NCI-H187 (cell line): ENCODE results near the gene FGF16.
"Not testable (repeated sequence)": the region's sequence is repeated elsewhere in the genome, so short reads cannot be mapped to it uniquely, and the experiment has no call there.

ENCODE experiments used
- DNase-seq, 2 experiments: peaks; one replicate each; lab custom pipeline; 2025; lab: John Stamatoyannopoulos, UW

The FGF16 gene

GRCh38 chrX:77446908-77447652 lies at the start of gene FGF16:
TSS of gene FGF16 (plus strand) at chrX:77447389. CDS start at chrX:77447675, 286 bp downstream.
- DNase-seq: no peak

- no peak for DNase-seq
These were observed 48.7 kb upstream of the FGF16 start for GRCh38 chrX:77398330-77398954.

DNA sequence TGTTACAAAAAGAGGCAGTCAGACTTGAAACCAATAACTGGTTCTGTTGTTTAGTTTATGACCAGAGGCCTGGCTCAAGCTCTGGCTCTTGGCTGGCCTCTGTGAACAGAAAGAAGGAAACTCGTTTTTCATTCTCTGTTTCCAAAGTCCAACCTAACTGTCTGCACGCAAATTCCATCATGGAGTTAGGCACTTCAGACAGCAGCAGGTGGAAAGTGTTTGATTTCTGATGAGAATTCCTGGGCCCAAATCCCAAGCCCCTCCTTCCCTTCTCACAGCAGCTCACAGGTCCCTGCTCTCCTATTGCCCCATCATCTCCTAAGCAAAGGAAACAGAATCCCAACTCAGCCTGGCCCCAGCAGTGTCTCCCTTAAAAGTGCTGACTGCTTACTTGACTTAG lies 42.8 kb upstream of the FGF16 start:
- DNase-seq: no peak

DNA sequence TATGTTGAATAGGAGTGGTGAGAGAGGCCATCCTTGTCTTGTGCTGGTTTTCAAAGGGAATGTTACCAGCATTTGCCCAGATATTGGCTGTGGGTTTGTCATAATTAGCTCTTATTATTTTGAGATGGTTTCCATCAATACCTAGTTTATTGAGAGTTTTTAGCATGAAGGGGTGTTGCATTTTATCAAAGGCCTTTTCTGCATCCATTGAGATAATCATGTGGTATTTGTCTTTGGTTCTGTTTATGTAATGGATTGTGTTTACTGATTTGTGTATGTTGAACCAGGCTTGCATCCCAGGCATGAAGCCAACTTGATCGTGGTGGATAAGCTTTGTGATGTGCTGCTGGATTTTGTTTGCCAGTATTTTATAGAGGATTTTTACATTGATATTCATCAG lies 39.4 kb upstream of the FGF16 start:
- DNase-seq: not testable (repeated sequence)

DNA sequence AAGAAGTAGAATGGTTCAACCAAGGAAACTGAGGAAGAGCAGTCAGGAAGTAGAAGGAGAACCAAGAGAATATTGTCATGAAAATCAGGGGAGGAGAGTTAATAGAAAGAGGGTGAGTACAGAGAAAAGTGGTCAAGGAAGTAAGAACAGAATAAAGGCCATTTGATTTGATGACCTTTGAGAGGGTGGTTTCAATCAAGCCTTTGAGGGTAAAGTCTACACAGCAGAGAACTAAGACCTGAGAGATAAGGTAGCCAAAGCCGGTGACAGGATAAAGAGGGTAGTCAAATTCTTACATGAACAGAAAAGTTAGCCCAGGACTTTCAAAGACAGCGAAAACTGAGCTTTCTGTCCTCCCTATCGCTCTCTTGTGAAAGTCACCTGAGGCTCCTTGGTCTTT lies 34.6 kb upstream of the FGF16 start:
- no peak for DNase-seq

DNA sequence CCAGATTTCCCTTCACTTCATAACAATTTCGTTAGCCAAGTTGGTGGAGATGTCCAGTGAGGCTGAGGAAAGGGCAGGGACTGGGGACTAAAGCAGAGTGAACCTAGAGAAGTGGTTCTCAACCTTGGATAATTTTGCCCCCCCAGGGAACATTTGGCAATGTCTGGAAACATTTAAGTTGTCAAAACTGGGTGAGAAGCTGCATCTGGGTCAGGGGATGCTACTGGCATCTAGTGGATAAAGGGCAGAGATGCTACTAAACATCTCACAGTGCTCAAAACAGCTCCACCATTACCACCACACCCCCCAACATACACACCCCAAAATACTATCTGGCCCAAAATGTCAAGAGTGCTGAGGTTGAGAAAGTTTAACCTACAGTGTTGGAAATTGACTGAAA lies 32.0 kb upstream of the FGF16 start:
- no peak for DNase-seq

GRCh38 chrX:77415882-77416281 lies 31.3 kb upstream of the FGF16 start:
- no peak for DNase-seq

DNA sequence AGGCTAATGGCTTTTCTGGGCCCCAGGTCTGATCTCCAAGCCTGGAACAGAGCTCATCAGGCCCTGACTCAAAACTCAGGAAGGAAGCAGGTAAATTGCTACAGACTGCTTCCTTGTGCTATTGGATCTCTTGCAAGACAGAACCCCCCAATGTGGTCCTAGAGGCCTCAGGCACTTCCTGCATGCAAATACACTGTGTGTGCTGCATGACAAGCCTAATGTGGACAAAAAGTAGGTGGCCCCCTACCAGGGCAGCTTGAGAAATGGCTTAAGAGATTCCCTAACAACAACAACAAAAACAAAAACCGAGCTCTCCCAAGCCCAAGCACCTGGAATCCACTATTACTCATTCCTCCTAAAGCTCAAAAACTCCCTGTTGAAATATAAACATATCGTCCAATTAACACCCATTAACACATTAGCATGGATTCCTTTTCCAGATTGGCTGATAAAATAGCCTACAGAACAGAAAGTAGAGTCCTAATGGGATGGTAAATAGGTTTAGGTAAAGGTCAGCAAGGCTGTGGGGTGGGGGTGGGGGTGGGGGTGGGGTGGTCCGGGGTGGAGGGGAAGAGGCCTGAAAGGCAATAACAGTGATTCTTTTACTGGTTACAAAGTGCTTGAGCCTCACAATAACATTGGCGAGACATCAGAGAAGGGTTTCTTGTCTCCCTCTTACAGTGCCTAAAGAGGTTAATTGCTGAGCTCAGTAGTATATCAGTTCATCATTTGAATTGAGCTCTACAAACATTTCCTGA lies 24.1 kb upstream of the FGF16 start:
- DNase-seq: no peak

GRCh38 chrX:77426811-77427210 lies 20.4 kb upstream of the FGF16 start:
- DNase-seq: no peak

- no peak for DNase-seq
These were observed 19.6 kb upstream of the FGF16 start for GRCh38 chrX:77427611-77428010.

DNA sequence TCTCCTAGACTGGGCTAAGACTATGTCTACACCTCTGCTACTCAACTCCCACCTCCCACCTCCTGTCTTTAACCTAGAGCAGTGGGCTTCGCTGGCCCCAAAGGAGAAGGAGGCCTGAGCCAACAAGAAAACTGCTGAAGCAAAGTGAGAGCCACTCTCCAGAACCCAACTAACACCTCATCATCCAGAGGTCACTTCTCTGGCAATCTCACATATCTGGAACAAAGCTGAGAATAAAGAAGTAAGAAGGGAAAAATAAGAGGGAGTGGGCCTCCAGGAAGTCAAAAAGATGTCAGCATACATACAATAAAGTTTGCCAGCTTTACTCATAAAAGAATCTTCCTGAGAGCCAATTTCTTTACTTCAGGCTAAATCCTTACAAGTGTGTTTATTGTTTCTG lies 18.6 kb upstream of the FGF16 start:
- DNase-seq: no peak

DNA sequence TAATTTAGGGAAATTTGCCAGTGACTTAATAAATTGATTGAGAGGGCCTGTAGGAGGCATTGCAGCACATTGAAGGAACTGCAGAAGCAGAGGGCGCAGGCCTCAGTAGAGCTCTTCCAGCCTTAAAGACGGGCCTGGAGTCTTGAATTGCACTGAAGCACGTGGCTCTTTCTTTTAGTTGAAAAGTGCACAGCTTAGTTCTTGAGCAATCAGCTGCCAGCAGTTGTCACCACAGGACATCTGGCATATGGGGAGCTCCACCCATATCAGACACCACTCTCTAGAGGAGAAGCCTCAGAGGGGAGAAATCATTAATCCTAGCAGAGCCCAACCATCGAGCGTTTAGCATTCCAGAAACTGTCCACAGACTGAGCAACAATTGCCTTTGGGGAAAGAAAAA lies 16.0 kb upstream of the FGF16 start:
- DNase-seq: no peak

DNA sequence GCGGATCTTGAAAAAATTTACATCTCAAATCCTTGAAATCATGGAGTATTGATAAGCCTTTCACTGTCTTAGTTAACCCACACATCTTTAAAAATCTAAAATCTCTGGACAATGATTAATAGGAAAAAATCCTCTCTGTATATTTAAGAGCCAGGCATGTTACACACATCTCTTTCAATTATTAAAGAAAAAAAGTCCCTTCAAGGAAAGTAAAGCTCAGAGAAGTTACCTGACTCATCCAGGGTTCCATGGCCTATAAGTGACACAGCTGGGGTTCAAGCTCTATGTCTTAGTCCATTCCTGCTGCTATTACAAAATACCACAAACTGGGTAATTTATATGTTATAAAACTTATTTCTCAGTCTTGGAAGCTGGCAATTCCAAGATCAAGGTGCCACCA lies 14.2 kb upstream of the FGF16 start:
- no peak for DNase-seq

DNA sequence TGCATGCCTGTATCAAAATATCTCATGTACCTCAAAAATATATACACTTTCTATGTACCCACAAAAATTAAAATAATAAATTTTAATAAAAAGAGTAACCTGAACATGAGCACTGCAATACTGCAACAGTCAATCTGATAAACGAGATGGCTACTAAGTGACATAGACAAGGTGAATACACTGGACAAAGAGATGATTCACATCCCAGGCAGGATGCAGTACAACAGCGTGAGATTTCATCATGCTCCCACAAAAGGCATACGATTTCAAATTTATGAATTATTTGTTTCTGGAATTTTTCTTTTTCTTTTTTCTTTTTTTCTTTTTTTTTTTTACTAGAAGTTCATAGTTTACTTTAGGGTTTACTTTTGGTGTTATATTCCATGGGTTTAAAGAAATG lies 12.2 kb upstream of the FGF16 start:
- no peak for DNase-seq

GRCh38 chrX:77436271-77436670 lies 10.9 kb upstream of the FGF16 start:
- no peak for DNase-seq

GRCh38 chrX:77436682-77437081 lies 10.5 kb upstream of the FGF16 start:
- DNase-seq: no peak

- no peak for DNase-seq
These were observed 6.9 kb upstream of the FGF16 start for GRCh38 chrX:77440330-77440729.

- no peak for DNase-seq
These were observed 6.2 kb upstream of the FGF16 start for GRCh38 chrX:77441033-77441432.

GRCh38 chrX:77441479-77441878 lies 5.7 kb upstream of the FGF16 start:
- DNase-seq: no peak

DNA sequence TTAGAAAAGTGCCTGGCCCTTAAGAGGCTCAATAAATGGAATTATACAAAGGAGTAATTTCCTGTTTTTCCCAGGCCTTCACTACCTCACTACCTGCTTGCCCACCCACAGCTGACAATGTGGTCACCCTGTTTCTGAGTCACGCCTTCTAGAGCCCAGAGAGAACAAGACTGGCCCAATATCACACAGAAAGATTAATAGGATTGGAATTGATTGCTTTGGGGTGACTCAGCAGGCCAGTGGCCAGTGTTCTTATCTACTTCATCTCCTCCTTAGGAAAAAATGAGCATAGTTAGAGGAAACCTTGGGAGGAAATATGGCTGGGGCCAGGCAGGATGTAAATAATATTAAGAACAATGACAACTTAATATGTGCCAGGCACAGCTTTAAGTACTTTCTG lies 4.5 kb upstream of the FGF16 start:
- no peak for DNase-seq

DNA sequence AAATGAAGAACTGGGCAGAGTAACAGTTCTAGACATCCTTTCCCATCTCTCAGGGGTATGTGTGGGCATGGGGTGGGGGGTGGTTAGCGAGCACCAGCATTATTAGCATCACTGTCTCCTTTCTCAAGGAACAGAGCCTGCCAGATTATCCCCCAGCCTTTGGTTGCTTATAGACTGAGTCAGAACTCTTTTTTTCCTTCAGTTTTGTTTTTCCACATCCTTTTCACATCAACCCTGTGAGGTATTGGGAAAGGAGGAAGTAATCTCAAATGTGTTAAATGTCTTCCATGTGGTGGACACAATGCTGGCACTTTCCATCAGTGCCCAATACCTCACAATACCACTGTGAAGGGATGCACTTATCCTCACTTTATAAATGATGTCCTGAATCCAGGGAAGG lies 3.1 kb upstream of the FGF16 start:
- DNase-seq: no peak

- DNase-seq: no peak
These were observed 2.6 kb upstream of the FGF16 start for GRCh38 chrX:77444545-77444944.

GRCh38 chrX:77446029-77446585 lies 1.1 kb upstream of the FGF16 start:
- DNase-seq: no peak
